Measurements from ENCODE around the gene ASIC5.

The ASIC5 gene

DNA sequence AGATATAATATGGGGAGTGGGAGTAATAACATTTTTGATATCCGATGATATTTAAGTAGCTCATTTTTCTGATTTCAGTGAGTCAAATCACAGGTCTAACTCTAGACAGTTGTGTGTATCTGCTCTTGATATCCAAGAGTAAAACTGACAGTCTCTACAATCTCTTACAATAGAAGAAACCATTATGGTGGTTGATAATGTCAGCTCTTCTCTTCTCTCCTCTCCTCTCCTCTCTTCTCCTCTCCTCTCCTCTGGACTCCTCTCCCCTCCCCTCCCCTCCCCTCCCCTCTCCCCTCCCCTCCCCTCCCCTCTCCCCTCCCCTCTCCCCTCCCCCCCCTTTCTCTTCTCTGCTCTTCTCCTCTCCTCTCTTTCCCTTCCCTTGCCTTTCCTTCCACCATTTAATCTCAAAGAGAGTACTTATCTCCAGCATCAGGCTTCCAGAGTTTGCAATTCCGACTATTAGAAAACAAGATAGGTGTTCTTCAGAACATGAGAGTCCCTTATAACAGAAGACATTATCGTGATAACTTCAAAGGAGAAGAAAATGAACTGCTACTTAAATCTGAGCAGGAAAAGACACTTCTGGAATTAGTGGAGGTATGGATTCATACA is 43.6 kb upstream of the ASIC5 start:
- Histone ChIP-seq H3K9ac (ENCODE audit: low read length) (no peak overlapping the region), H3K9me2 (replicated peaks; ENCODE audit: insufficient read depth, low read length) (no peaks in the 10 kb centered on the region), H3K36me3 (ENCODE audit: low read length) (no peaks in the 10 kb centered on the region), H3F3A (ENCODE audit: insufficient read depth) (no peaks in the 10 kb centered on the region), H3K4me3 (ENCODE audit: insufficient read depth, low read length, poor library complexity, severe bottlenecking) (no peak overlapping the region), H3K4me2 (ENCODE audit: low read depth, low read length, poor library complexity, severe bottlenecking) (no peak overlapping the region), H3K79me2 (ENCODE audit: insufficient read depth, low read length) (no peaks in the 10 kb centered on the region), H3K27ac (ENCODE audit: low read depth, low read length) (no peak overlapping the region), H3K9me3 (ENCODE audit: insufficient read depth, low read length) (no peaks in the 10 kb centered on the region), H4K20me1 (ENCODE audit: low read depth, low read length) (no peaks in the 10 kb centered on the region), H2AFZ (ENCODE audit: low read depth, low read length, severe bottlenecking) (no peak overlapping the region), H3K27me3 (ENCODE audit: low read length) (no peaks in the 10 kb centered on the region)
- no peak for TF ChIP-seq EZH2phosphoT487 (conservative IDR thresholded peaks at IDR 0.05; ENCODE audit: low read length)
- TF ChIP-seq CTCF (IDR thresholded peaks at IDR 0.05; ENCODE audit: insufficient read depth, low read length, poor library complexity, severe bottlenecking): no peak

DNA sequence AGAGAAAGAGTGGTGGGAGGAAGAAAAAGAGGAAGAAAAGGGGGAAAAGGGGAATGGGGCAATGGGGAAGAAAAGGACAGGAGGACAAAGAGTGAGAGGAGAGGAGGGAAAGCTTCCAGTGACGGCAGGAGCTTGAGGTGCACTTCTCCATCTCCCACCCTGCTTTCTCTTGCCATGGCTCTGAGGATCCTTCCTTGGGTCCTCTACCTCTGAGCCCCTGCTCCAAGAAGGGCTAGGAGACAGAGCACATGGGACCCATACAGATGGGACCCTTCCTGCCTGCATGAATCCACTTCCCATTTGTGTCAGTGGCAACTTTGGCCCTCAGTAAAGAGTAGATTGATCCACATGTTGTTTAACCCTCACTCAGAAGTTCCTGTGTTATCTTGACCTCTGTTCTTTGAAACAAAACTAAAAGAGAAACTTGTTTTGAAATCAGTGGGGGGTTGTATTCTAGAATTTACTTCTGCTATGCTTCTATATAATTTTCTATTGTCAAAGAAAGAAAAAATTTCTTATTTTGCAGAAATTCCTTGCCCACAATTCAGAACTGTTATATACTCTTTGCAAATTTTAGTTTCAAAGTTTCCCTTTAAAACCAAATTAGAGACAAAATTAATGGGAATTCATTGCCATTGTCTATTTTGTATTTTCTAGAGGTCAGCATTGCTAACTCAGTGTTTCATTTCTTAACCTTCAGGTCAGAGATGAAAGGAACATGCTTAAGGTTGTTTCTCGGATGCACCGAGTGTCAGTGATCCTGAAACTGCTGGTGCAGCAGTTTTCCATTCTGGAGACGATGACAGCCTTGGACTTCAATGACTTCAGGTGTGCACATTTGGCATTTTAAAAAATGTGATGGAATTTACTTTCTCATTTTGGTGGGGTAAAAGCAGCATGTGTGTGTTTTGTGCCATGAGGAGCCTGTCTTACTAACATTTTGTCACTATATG is 42.4 kb upstream of the ASIC5 start:
- Histone ChIP-seq H4K20me1 (ENCODE audit: low read depth, low read length) (no peaks in the 10 kb centered on the region), H3K9me3 (ENCODE audit: insufficient read depth, low read length) (no peaks in the 10 kb centered on the region), H3K79me2 (ENCODE audit: insufficient read depth, low read length) (no peaks in the 10 kb centered on the region), H3K4me3 (ENCODE audit: insufficient read depth, low read length, poor library complexity, severe bottlenecking) (no peak overlapping the region), H3K9me2 (replicated peaks; ENCODE audit: insufficient read depth, low read length) (no peaks in the 10 kb centered on the region), H3K27ac (ENCODE audit: low read depth, low read length) (no peak overlapping the region), H3K27me3 (ENCODE audit: low read length) (no peaks in the 10 kb centered on the region), H3F3A (ENCODE audit: insufficient read depth) (no peaks in the 10 kb centered on the region), H3K4me2 (ENCODE audit: low read depth, low read length, poor library complexity, severe bottlenecking) (no peak overlapping the region), H3K9ac (ENCODE audit: low read length) (no peak overlapping the region), H3K36me3 (ENCODE audit: low read length) (no peaks in the 10 kb centered on the region), H2AFZ (ENCODE audit: low read depth, low read length, severe bottlenecking) (no peak overlapping the region)
- TF ChIP-seq EZH2phosphoT487 (conservative IDR thresholded peaks at IDR 0.05; ENCODE audit: low read length) (no peak), CTCF (IDR thresholded peaks at IDR 0.05; ENCODE audit: insufficient read depth, low read length, poor library complexity, severe bottlenecking) (no peak)

- no peaks in the 10 kb centered on the region for H3K9me2 ChIP-seq (replicated peaks; ENCODE audit: insufficient read depth, low read length)
- no peak overlapping the region for H3K9ac ChIP-seq (ENCODE audit: low read length)
- no peak overlapping the region for H3K4me3 ChIP-seq (ENCODE audit: insufficient read depth, low read length, poor library complexity, severe bottlenecking)
- H3K4me2 ChIP-seq (ENCODE audit: low read depth, low read length, poor library complexity, severe bottlenecking): no peak overlapping the region
- no peaks in the 10 kb centered on the region for H4K20me1 ChIP-seq (ENCODE audit: low read depth, low read length)
- TF ChIP-seq CTCF (IDR thresholded peaks at IDR 0.05; ENCODE audit: insufficient read depth, low read length, poor library complexity, severe bottlenecking): no peak
- TF ChIP-seq EZH2phosphoT487 (conservative IDR thresholded peaks at IDR 0.05; ENCODE audit: low read length): no peak
- H2AFZ ChIP-seq (ENCODE audit: low read depth, low read length, severe bottlenecking): no peak overlapping the region
- no peaks in the 10 kb centered on the region for H3K79me2 ChIP-seq (ENCODE audit: insufficient read depth, low read length)
- H3K27me3 ChIP-seq (ENCODE audit: low read length): no peaks in the 10 kb centered on the region
- no peak overlapping the region for H3K27ac ChIP-seq (ENCODE audit: low read depth, low read length)
- no peaks in the 10 kb centered on the region for H3K36me3 ChIP-seq (ENCODE audit: low read length)
- no peaks in the 10 kb centered on the region for H3F3A ChIP-seq (ENCODE audit: insufficient read depth)
- no peaks in the 10 kb centered on the region for H3K9me3 ChIP-seq (ENCODE audit: insufficient read depth, low read length)
Observed at GRCh38 chr4:155907556-155907955, 41.5 kb upstream of the ASIC5 start.

Measured in SU-DHL-6 (cell line).